Tibial nerve (tissue), 4 donors: Measurements from ENCODE around the gene RAB10. TPM values are rescaled to one million over a fixed set of nuclear protein-coding genes. Genes with fewer than 3 reads are reported as not detected.

Experiments
- DNase-seq, 2 donors: peaks; one replicate each; pipeline ENCODE4 v3.0.0-alpha.2; 2019; ENCODE audit warnings: low spot score in 2 of 2
- H3K27ac ChIP-seq, 4 donors: fragments of 200-600 bp; sonication (generic) in 3 of 4; one replicate each; pipeline ENCODE4 v1.5.1; 2017 to 2019; ENCODE audit warnings: mild to moderate bottlenecking in 1 of 4
- H3K27me3 ChIP-seq, 2 donors: fragments of 200-600 bp; sonication (generic) in 1 of 2; one replicate each; pipeline versions ENCODE4 v1.5.1 to v1.6.0; 2017 to 2019
- H3K36me3 ChIP-seq, 3 donors: fragments of 200-600 bp; sonication (generic); one replicate each; pipeline ENCODE4 v1.5.1; 2018 to 2019
- H3K4me1 ChIP-seq, 4 donors: fragments of 200-600 bp; sonication (generic) in 3 of 4; one replicate each; pipeline ENCODE4 v1.5.1; 2017 to 2019
- H3K4me3 ChIP-seq, 4 donors: fragments of 200-600 bp; sonication (generic) in 3 of 4; one replicate each; pipeline ENCODE4 v1.5.1; 2017 to 2019; ENCODE audit warnings: mild to moderate bottlenecking in 1 of 4, moderate library complexity in 1 of 4
- H3K9me3 ChIP-seq, 4 donors: fragments of 200-600 bp; sonication (generic) in 3 of 4; one replicate each; pipeline ENCODE4 v1.5.1; 2017 to 2019
- CTCF ChIP-seq, 5 experiments: fragments of 200-600 bp in 3 of 5; fragments of 450-650 bp in 2 of 5; sonication (generic) in 3 of 5; IDR thresholded peaks; one replicate each; pipeline ENCODE4 v1.5.1; 2016 to 2019; ENCODE audit warnings: antibody characterized with exemption in 5 of 5, mild to moderate bottlenecking in 3 of 5, moderate library complexity in 2 of 5
- EP300 ChIP-seq, 2 donors: sonication (generic); formaldehyde crosslinking; IDR thresholded peaks; one replicate each; pipeline ENCODE4 v1.6.1; 2017; ENCODE audit warnings: antibody characterized with exemption in 2 of 2, mild to moderate bottlenecking in 1 of 2
- POLR2A ChIP-seq, 2 donors: fragments of 450-650 bp; IDR thresholded peaks; one replicate each; pipeline ENCODE4 v1.6.1; 2017; ENCODE audit warnings: antibody characterized with exemption in 2 of 2, mild to moderate bottlenecking in 2 of 2, moderate library complexity in 2 of 2
- WGBS, 2 donors: methylation state at CpG; one replicate each; pipeline ENCODE4 v1.1.5; 2018; 5-methylcytosine and 5-hydroxymethylcytosine counted together
- total RNA-seq, 4 donors: library from RNA; depleted of rRNA; stranded (reverse); fragments of >200 nt; gene quantifications; one replicate each; pipeline ENCODE4 v1.1.0, GENCODE V29; 2016

Gene RAB10
- total RNA-seq, 4 donors from 2014 or later: 133 to 196 (median 155) TPM

DNA sequence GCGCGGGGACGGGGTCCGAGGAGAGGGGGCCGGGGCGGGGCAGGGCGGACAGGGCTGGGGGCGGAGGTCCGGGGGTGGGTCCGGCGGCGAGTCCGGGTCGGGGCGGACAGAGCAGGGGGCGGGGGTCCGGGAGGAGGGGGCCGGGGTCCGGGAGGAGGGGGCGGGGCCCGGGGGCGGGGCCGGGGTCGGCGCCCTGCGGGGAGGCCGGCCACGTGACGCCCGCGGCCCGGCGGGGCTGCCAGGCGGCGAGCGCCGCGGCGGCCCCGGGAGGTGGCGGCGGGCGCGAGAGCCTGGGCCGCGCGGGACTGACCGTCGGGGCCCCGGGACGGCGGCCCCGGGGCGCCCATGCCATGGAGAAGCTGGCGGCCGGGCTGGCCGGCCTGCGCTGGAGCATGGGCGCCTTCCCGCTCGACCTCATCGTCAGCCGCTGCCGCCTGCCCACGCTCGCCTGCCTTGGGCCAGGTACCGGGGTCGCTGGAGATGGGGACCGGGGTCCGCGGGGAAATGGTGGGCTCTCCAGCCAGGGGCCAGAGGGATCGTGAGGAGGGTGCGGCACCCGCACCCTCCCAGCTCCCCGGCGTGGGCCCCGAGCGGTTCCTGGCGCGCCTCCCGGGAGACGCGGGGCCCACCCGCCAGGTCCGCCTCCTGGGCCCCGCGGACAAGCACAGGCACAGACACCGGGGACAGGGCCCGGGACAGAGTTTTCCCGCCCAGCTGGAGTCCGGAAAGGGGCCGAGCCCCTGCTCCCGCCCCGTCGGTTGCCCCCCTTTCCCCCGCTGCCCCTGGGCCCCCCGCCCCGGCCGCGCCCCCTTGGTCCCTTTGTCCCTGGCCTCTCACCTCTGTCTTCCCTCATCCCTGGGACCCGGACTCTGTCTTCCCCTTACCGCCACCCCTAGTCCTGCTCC lies 139.2 kb downstream of the RAB10 start, which contains the start of gene GAREM2:
Gene GAREM2 (plus strand): TSS at position 218 of the 905 bp plus-strand sequence. CDS start 133 bp downstream, at position 351.
- no peaks in the 10 kb centered on the region for H3K9me3 ChIP-seq
- TF ChIP-seq POLR2A (IDR thresholded peaks at IDR 0.05) (no peak), CTCF (IDR thresholded peaks at IDR 0.05) (no peak), EP300 (IDR thresholded peaks at IDR 0.05) (no peak)
- peaks cover 0 to 48% of the 10 kb centered on the region in 2 donors for H3K27me3 ChIP-seq
- H3K4me3 ChIP-seq: peak within 1 kb of the TSS in 3 of 4 donors; percentile 20 to 49 (median 41)
- no peak within 1 kb of the TSS for H3K27ac ChIP-seq
- WGBS, 2 donors: 2% methylated on average over 13 to 39 of the region's 102 CpGs
- peaks cover 0 to 22% (median 10%) of the 10 kb centered on the region in 4 donors for H3K4me1 ChIP-seq
- H3K36me3 ChIP-seq: no peaks in the 10 kb centered on the region
- no peak for DNase-seq

- WGBS, 2 donors: 15 to 22% methylated on average over 27 to 29 of the region's 46 CpGs
- H3K4me3 ChIP-seq: peak overlapping the region in 2 of 4 donors; percentile 41 to 49
Observed at GRCh38 chr2:26173776-26174482, 140.0 kb downstream of the RAB10 start.

GRCh38 chr2:26174691-26175465 lies 141.0 kb downstream of the RAB10 start:
- no peak overlapping the region for H3K27ac ChIP-seq
- TF ChIP-seq EP300 (IDR thresholded peaks at IDR 0.05) (no peak), POLR2A (IDR thresholded peaks at IDR 0.05) (no peak), CTCF (IDR thresholded peaks at IDR 0.05) (no peak)

More at GRCh38 chr2:26173776-26174482, 140.0 kb downstream of the RAB10 start:
- TF ChIP-seq CTCF (IDR thresholded peaks at IDR 0.05) (no peak), POLR2A (IDR thresholded peaks at IDR 0.05) (no peak), EP300 (IDR thresholded peaks at IDR 0.05) (no peak)
- H3K4me1 ChIP-seq: peaks cover 0 to 28% (median 15%) of the 10 kb centered on the region in 4 donors
- H3K36me3 ChIP-seq: no peaks in the 10 kb centered on the region
- H3K27ac ChIP-seq: no peak overlapping the region
- peaks cover 0 to 50% of the 10 kb centered on the region in 2 donors for H3K27me3 ChIP-seq
- no peak for DNase-seq
- no peaks in the 10 kb centered on the region for H3K9me3 ChIP-seq

GRCh38 chr2:26175466-26176278 lies 141.8 kb downstream of the RAB10 start:
- H3K9me3 ChIP-seq: no peaks in the 10 kb centered on the region
- H3K4me3 ChIP-seq: no peak overlapping the region
- peaks cover 0 to 62% of the 10 kb centered on the region in 2 donors for H3K27me3 ChIP-seq
- TF ChIP-seq POLR2A (IDR thresholded peaks at IDR 0.05): no peak
- peaks cover 0 to 36% (median 20%) of the 10 kb centered on the region in 4 donors for H3K4me1 ChIP-seq
- WGBS, 2 donors: 64 to 71% methylated on average over 10 to 15 of the region's 15 CpGs
- H3K27ac ChIP-seq: no peak overlapping the region
- H3K36me3 ChIP-seq: no peaks in the 10 kb centered on the region
- no peak for DNase-seq

More at GRCh38 chr2:26174691-26175465, 141.0 kb downstream of the RAB10 start:
- DNase-seq: no peak
- Histone ChIP-seq H3K4me3 (no peak overlapping the region), H3K27me3 (peaks cover 0 to 60% of the 10 kb centered on the region in 2 donors), H3K36me3 (no peaks in the 10 kb centered on the region), H3K9me3 (no peaks in the 10 kb centered on the region), H3K4me1 (peaks cover 0 to 36% (median 20%) of the 10 kb centered on the region in 4 donors)
- WGBS, 2 donors: 73 to 80% methylated on average over 10 of the region's 10 CpGs
